GM18498 (cell line): ENCODE results near the gene TRO.

ENCODE experiments used
- ATAC-seq: cut with Tn5 transposase; IDR thresholded peaks from one replicate; pipeline ENCODE4 v1.9.1; 2021; ENCODE audit warnings: mild to moderate bottlenecking, moderate library complexity; ENCODE audit not compliant: unreplicated experiment

The TRO gene, protein sequence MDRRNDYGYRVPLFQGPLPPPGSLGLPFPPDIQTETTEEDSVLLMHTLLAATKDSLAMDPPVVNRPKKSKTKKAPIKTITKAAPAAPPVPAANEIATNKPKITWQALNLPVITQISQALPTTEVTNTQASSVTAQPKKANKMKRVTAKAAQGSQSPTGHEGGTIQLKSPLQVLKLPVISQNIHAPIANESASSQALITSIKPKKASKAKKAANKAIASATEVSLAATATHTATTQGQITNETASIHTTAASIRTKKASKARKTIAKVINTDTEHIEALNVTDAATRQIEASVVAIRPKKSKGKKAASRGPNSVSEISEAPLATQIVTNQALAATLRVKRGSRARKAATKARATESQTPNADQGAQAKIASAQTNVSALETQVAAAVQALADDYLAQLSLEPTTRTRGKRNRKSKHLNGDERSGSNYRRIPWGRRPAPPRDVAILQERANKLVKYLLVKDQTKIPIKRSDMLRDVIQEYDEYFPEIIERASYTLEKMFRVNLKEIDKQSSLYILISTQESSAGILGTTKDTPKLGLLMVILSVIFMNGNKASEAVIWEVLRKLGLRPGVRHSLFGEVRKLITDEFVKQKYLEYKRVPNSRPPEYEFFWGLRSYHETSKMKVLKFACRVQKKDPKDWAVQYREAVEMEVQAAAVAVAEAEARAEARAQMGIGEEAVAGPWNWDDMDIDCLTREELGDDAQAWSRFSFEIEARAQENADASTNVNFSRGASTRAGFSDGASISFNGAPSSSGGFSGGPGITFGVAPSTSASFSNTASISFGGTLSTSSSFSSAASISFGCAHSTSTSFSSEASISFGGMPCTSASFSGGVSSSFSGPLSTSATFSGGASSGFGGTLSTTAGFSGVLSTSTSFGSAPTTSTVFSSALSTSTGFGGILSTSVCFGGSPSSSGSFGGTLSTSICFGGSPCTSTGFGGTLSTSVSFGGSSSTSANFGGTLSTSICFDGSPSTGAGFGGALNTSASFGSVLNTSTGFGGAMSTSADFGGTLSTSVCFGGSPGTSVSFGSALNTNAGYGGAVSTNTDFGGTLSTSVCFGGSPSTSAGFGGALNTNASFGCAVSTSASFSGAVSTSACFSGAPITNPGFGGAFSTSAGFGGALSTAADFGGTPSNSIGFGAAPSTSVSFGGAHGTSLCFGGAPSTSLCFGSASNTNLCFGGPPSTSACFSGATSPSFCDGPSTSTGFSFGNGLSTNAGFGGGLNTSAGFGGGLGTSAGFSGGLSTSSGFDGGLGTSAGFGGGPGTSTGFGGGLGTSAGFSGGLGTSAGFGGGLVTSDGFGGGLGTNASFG (N-terminal part only)

GRCh38 chrX:54920610-54921426 lies at the start of gene TRO:
Gene TRO (plus strand): TSS chrX:54920824. CDS start chrX:54922247, 1,423 bp downstream.
- peak; percentile 34 for ATAC-seq

GRCh38 chrX:54885740-54886139 lies 34.9 kb upstream of the TRO start:
- ATAC-seq = no peak

- ATAC-seq = no peak
Observed at GRCh38 chrX:54891573-54891972, 29.1 kb upstream of the TRO start.

GRCh38 chrX:54894159-54894558 lies 26.5 kb upstream of the TRO start:
- ATAC-seq = no peak

DNA sequence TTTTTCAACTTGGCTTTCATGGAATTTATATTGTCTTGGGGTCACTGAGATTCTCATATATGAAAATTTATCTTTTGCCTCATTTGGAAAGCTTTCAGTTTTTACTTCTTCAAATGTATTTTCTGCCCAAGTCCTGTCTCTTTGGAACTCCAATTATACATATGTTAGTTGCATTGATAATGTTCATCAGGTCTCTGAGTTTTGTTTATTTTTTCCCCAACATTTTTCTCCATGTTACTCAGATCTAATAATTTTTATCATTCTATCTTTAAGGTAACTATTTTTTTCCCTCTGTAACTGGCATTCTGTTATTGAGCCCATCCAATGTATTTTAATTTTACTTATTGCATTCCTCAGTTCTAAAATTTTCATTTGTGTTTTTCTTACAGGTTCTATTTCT lies 10.7 kb upstream of the TRO start:
- no peak for ATAC-seq

- ATAC-seq = peak; percentile 65
Observed at GRCh38 chrX:54921427-54922021, 900 bp downstream of the TRO start.

GRCh38 chrX:54922547-54922946 lies 1.9 kb downstream of the TRO start:
- no peak for ATAC-seq

DNA sequence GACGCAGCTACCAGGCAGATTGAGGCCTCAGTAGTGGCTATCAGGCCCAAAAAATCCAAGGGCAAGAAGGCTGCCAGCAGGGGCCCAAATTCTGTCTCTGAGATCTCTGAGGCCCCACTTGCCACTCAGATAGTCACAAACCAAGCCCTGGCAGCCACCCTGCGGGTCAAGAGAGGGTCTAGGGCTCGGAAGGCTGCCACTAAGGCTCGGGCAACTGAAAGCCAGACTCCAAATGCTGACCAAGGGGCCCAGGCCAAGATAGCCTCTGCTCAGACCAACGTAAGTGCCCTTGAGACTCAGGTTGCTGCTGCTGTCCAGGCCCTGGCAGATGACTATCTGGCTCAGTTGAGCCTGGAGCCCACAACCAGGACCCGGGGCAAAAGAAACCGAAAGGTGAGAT lies 2.8 kb downstream of the TRO start:
- no peak for ATAC-seq

GRCh38 chrX:54926978-54927377 lies 6.4 kb downstream of the TRO start:
- ATAC-seq = no peak

DNA sequence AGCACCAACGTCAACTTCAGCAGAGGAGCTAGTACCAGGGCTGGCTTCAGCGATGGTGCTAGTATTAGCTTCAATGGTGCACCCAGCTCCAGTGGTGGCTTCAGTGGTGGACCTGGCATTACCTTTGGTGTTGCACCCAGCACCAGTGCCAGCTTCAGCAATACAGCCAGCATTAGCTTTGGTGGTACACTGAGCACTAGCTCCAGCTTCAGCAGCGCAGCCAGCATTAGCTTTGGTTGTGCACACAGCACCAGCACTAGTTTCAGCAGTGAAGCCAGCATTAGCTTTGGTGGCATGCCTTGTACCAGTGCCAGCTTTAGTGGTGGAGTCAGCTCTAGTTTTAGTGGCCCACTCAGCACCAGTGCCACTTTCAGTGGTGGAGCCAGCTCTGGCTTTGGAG lies 8.3 kb downstream of the TRO start:
- ATAC-seq = no peak

GRCh38 chrX:54930291-54931049 lies 9.8 kb downstream of the TRO start:
- ATAC-seq = no peak

- ATAC-seq = no peak
Observed at GRCh38 chrX:54931107-54931506, 10.5 kb downstream of the TRO start.

DNA sequence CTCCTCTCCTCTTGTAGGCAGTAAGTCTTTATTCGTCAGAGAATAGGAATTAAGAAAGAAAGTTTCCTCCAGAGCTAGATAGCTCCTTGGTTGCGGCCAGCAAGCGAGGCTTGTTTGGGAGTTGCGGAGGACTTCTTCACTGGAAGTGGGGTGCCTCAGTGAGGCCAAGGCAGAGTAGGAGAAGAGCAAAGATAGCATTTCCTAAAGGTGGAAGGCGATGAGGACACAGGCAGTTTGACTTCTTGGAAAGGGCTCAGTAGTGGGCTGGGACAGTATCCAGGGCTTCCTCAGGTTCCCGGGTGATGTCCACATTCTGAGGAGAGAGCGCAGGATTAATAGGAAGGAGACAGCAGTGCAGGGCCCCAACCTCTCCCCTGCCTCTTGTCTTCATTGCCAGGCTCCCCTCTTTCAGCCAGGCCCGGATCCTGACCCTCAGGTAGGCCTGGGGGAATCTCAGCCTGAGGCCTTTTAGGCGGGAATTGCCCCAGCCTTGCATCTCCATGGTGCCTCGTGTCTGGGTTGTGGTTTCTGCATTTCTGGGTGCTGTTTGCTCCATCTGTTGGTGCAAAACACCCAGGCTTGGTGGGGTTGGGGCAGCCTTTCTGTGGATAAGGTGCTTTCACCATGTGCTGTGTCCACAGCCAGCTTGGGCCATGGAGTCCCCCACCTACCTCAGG lies 12.7 kb downstream of the TRO start:
- ATAC-seq = no peak

- no peak for ATAC-seq
Observed at GRCh38 chrX:54934058-54934457, 13.4 kb downstream of the TRO start.

- ATAC-seq = no peak
Observed at GRCh38 chrX:54934890-54935289, 14.3 kb downstream of the TRO start.

DNA sequence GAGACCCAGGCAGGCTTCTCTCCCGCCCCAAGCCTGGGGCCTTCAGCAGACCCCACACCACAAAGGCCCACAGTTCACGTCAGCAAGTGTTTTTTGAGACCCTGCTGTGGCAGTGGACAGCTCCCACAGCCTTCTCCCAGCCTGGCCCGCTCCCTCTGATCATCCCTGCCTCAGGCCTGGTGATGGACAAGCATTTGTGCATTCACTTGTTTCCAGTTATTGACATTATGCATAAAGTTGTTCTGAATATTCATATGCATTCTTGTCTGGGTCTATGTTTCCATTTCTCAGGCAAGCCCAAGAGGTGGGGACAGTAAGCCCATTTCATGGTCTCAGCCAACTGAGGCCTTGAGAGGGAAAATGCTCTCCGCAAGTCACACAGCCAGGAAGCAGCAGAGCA lies 14.7 kb downstream of the TRO start:
- ATAC-seq = no peak

- no peak for ATAC-seq
Observed at GRCh38 chrX:54937416-54937815, 16.8 kb downstream of the TRO start.

- no peak for ATAC-seq
Observed at GRCh38 chrX:54944816-54945215, 24.2 kb downstream of the TRO start.

- no peak for ATAC-seq
Observed at GRCh38 chrX:54945224-54945623, 24.6 kb downstream of the TRO start.
